Lower leg skin (tissue), 3 donors: ENCODE measurements around the gene EPB41L5.

ENCODE experiments used
- POLR2A ChIP-seq, 2 donors: fragments of 450-650 bp; IDR thresholded peaks; one replicate each; pipeline ENCODE4 v1.6.1; 2016 to 2017; ENCODE audit warnings: antibody characterized with exemption in 2 of 2, mild to moderate bottlenecking in 1 of 2, moderate library complexity in 1 of 2
- TF ChIP-seq, protein P1 (sequence below), 3 donors: fragments of 450-650 bp; IDR thresholded peaks; one replicate each; pipeline ENCODE4 v1.5.1; 2016; ENCODE audit warnings: antibody characterized with exemption in 3 of 3, mild to moderate bottlenecking in 3 of 3, moderate library complexity in 2 of 3

DNA sequence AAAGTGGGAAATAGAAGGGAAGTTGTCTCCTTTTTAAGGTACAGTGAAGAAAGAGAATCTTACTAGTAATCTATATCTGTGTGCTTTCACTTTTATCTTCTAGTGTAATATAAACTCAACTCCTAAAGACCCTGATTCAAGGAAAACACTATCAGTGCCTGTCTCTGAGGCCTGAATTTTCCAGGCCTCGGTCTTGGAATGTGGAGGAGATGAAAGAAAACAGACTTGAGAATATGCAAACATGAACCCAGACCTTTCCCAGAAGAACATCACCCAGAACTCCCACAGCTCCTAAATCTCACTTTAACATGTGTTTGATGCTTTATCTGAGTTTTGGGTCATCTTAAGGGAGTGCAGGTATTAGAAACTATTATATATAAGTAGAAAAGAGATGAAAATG lies 51.8 kb downstream of the EPB41L5 start:
- TF ChIP-seq, protein P1, sequence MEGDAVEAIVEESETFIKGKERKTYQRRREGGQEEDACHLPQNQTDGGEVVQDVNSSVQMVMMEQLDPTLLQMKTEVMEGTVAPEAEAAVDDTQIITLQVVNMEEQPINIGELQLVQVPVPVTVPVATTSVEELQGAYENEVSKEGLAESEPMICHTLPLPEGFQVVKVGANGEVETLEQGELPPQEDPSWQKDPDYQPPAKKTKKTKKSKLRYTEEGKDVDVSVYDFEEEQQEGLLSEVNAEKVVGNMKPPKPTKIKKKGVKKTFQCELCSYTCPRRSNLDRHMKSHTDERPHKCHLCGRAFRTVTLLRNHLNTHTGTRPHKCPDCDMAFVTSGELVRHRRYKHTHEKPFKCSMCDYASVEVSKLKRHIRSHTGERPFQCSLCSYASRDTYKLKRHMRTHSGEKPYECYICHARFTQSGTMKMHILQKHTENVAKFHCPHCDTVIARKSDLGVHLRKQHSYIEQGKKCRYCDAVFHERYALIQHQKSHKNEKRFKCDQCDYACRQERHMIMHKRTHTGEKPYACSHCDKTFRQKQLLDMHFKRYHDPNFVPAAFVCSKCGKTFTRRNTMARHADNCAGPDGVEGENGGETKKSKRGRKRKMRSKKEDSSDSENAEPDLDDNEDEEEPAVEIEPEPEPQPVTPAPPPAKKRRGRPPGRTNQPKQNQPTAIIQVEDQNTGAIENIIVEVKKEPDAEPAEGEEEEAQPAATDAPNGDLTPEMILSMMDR (IDR thresholded peaks at IDR 0.05) = no peak
- TF ChIP-seq POLR2A (IDR thresholded peaks at IDR 0.05) = no peak
